ELF-1 (cell line): Measurements from ENCODE around the gene VTCN1.

Source experiments
- DNase-seq: peaks from one replicate; pipeline ENCODE4 v3.0.0-alpha.2; 2016; ENCODE audit warnings: low read depth, low spot score

VTCN1 gene

GRCh38 chr1:117209094-117209493 is 1.6 kb downstream of the VTCN1 start:
- peak; percentile 60 for DNase-seq

GRCh38 chr1:117208580-117208979 is 2.1 kb downstream of the VTCN1 start:
- DNase-seq, result no peak

DNA sequence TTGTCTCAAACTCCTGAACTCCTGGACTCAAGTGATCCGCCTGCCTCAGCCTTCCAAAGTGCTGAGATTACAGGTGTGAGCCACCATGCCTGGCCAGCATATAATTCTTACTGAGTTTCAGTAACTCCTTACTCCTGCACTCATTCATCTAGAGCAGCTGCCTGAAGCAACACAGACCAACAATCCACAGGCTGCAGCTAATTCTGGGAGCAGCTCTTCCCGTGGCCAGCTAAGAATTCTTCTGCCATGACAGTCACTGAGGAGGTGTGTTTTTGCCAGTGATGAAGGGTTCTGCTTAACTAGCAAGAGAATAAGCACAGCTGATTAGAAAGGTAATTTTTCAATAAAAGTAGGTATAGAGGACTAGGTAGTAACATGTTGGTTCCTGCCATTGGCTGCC is 5.4 kb downstream of the VTCN1 start:
- DNase-seq, result no peak

DNA sequence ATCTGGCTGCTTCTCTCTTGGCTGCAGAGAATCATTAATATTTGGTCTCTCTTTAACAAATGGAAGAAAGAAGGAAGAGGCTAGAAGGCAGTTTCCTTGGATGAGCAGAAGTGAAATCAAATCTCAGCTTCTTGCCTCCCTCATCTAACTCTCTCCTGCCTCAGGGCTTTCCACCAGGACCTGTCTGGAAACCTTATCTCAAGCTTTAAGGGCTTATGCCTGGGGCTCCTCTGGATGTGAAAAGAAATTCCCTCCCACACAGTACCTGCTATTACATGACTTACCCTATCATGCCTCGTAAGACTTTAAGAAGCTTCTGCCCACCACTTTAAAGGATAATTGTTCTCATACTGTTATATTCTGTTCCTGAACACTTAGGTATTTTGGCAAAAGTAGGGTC is 8.9 kb downstream of the VTCN1 start:
- DNase-seq, result peak; percentile 72

- DNase-seq, result no peak
Observed at GRCh38 chr1:117198097-117198496, 12.6 kb downstream of the VTCN1 start.

DNA sequence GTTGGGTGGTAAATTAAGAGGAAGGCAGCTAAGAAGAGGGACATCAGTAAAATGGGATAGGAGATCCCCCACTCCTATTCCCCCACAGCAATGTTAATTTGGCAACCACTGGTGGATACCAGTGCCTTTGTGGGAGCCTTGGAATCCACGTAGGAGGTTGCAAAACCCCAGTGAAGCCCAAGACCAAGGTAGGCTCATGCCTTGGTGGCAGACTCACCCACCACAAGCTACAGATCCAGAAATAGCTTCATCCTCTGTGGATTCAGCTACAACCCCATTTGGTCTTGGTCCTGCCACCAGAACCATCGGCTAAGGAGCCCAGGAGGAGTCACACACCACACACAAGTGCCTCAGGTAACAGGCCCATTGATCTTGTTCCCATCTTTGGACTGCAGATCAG is 21.0 kb downstream of the VTCN1 start:
- DNase-seq, result no peak

GRCh38 chr1:117188816-117189437 is 21.8 kb downstream of the VTCN1 start:
- DNase-seq, result no peak

- DNase-seq, result no peak
Observed at GRCh38 chr1:117188170-117188815, 22.4 kb downstream of the VTCN1 start.

- no peak for DNase-seq
Observed at GRCh38 chr1:117183112-117183511, 27.6 kb downstream of the VTCN1 start.

DNA sequence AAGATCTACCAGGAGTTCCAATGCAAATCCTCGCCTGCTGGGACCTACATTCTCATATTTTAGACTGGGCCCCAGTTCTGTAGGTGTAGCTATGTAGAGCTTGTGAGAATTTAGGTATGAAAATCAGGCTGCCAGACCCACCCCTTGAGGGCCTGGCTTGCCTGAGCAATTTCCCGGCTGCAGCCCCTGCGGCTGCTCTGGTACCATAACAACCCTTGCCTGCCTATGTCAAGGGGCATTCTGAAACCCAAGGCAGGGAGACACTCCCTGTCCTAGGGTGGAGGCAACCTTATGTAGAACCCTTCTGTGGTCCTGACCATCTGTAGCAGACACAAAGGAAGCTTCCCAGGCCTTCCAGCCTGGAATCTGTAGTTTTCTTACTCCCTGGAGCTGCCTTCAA is 28.4 kb downstream of the VTCN1 start:
- DNase-seq, result peak; percentile 75

- DNase-seq, result peak; percentile 97
Observed at GRCh38 chr1:117181630-117182041, 29.1 kb downstream of the VTCN1 start.

- no peak for DNase-seq
Observed at GRCh38 chr1:117180147-117180967, 30.4 kb downstream of the VTCN1 start.

- no peak for DNase-seq
Observed at GRCh38 chr1:117179471-117179870, 31.3 kb downstream of the VTCN1 start.

- no peak for DNase-seq
Observed at GRCh38 chr1:117178756-117179155, 32.0 kb downstream of the VTCN1 start.

DNA sequence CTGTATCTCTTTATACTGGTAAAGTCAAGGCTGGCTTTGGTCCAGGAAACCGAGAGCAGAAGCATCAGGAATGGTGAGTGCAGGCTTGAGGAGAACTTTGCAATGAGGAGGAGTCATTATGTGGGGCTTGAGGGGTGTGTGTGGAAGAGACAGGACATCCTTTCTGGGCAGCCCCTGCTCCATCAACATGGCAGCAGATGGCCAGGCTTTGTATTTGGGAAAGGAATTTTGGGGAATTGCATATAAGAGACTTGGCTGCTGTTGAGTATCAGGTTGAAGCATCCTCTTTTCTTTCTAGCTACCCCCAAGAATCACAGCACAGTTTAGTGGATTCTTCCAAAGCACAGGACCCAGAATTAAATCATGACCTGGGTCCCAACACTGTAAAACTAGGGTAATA is 33.4 kb downstream of the VTCN1 start:
- no peak for DNase-seq

GRCh38 chr1:117176579-117176978 is 34.1 kb downstream of the VTCN1 start:
- no peak for DNase-seq

GRCh38 chr1:117174851-117175250 is 35.9 kb downstream of the VTCN1 start:
- peak; percentile 29 for DNase-seq

DNA sequence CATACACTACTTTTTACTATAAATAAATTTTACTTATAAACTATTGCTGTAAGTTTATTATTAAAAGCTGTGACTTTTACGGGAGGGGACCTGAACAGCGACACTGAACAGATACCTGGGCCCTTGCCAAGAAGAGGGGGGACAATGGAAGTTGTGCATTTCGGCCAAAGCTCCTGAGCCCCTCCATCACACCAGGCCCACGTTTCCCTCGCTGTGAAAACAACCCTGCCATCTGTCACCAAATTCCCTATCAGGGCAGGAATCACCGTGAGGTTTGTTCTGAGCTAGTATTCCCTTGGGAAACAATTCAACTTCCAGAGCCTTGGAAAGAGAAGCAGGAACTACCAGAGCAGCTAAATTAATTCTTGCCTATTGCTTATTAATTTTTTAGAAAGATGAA is 37.0 kb downstream of the VTCN1 start:
- no peak for DNase-seq

DNA sequence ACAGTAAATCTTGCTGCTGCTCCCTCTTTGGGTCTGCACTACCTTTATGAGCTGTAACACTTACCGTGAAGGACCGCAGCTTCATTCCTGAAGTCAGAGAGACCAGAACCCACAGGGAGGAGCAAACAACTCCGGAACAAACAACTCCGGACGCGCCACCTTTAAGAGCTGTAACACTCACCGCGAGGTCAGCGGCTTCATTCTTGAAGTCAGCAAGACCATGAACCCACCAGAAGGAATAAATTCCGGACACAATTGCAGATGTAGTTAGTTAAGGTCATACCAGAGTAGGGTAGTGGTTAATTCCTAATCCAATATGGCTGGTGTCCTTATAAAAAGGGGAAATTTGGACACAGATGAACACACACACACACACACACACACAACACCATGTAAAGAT is 37.7 kb downstream of the VTCN1 start:
- DNase-seq, result no peak

DNA sequence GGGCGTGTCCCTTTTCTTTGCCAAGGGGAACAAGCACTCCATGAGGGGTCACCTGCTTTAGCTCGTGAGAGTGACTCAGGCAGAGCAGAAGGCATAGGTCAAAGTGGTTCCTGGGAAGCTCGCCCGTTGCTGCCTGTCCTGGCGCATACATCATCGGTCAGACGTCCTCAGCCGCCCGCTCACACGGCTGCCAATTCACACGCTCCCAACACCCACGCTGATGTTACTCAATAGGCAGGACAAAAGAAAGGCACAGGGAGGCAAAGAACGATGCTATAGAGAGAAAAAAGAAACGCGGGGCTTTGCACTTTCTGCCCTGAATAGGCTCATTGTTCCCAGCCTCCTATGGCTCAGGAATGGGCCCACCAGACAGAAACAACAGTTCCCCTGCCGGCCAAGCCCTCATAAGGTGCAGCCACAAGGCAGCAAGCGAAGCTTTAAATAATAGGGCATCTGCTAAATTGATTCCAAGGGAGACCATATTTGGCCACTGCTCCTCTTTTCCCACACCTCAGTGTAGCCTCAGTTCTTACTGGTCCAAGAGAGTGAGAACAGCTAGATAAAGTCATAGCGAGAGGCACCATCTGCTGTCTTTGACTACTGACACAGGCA is 38.7 kb downstream of the VTCN1 start:
- peak; percentile 51 for DNase-seq

DNA sequence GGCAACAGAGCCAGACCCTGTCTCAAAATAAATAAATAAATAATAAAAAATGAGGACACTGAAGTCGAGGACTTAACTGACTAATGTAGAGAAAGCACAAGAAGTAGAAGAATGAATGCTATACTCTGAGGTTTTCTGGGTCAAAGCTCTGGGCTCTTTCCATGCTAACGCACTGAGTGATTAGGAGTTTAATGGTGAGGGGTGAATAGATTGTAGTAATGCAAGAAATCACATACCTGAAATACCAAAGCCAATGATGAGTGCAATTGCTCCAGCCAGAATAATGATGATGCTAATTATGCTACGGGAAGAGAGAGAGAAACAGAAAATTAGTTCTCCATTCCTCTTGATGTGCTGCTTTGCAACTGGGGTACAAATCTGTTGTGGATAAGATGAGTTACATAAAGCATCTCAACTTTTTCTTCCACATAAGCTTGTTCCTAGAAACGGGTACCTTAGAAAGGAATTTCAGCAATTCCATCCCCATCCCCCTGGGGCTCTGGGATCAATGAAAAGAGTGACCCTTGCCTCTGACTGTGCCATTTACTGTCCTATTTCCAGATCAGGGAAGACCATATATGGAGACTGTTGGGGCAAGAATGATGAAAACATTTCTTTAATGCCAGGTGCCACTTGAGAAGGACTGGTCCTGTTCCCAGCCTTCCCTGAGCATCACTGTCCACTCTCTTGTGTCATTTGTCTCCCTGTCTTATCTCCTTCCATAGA is 40.7 kb downstream of the VTCN1 start:
- DNase-seq, result peak; percentile 51

DNA sequence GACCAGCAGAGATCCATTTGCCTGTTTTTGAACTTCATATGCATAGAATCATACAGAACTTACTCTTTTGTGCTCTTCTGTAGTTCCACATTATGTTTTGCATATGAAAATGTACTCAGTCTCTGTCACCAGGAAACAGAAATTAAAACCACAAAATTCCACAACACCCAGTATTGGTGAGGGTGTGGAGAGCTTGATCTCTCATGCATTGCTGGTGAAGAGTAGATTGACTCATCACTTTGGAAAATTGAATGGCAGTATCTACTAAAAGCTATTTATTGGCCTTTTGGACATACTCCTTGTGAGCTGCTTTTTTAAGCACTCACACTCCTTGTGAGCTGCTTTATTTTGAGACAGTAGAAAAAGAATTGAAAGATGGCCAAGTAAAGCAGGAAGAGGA is 43.3 kb downstream of the VTCN1 start:
- no peak for DNase-seq
